Osteoblast (primary cell): ENCODE measurements around the gene ITSN1. TPM values are rescaled to one million over a fixed set of nuclear protein-coding genes. Genes with fewer than 3 reads are reported as not detected.
"Not testable (repeated sequence)": the region's sequence is repeated elsewhere in the genome, so short reads cannot be mapped to it uniquely, and the experiment has no call there.

ENCODE experiments used
- DNase-seq: peaks from one replicate; pipeline ENCODE4 v3.0.0; 2011; ENCODE audit warnings: low spot score, mixed read lengths; ENCODE audit not compliant: insufficient read length; ENCODE audit errors: missing footprints
- H2AFZ ChIP-seq: 2 replicates; pipeline ENCODE4 v1.6.0; 2011; ENCODE audit warnings: mild to moderate bottlenecking, low read length
- H3K27ac ChIP-seq: 2 replicates; pipeline ENCODE4 v1.5.1; 2011; ENCODE audit warnings: mild to moderate bottlenecking, low read depth, low read length, moderate library complexity
- H3K27me3 ChIP-seq: 2 replicates; pipeline ENCODE4 v1.6.0; 2012; ENCODE audit warnings: mild to moderate bottlenecking, control low read depth, inconsistent platforms, low read length, moderate library complexity; ENCODE audit not compliant: insufficient read depth
- H3K36me3 ChIP-seq: 2 replicates; pipeline ENCODE4 v1.5.1; 2011; ENCODE audit warnings: mild to moderate bottlenecking, low read length, control low read depth, moderate library complexity; ENCODE audit not compliant: insufficient read depth
- H3K4me1 ChIP-seq: 2 replicates; pipeline ENCODE4 v1.5.1; 2011; ENCODE audit warnings: mild to moderate bottlenecking, low read length, control low read depth, moderate library complexity; ENCODE audit not compliant: insufficient read depth
- H3K4me2 ChIP-seq: 2 replicates; pipeline ENCODE4 v1.6.0; 2011; ENCODE audit warnings: mild to moderate bottlenecking, low read length; ENCODE audit not compliant: insufficient read depth
- H3K4me3 ChIP-seq: fragments of 200-600 bp; sonication (generic); 3 replicates; pipeline ENCODE4 v1.5.1; 2012; ENCODE audit warnings: mild to moderate bottlenecking, low read length, inconsistent platforms; ENCODE audit not compliant: insufficient read depth
- H3K79me2 ChIP-seq: 2 replicates; pipeline ENCODE4 v1.6.0; 2012; ENCODE audit warnings: mild to moderate bottlenecking, low read length, control low read depth, inconsistent platforms; ENCODE audit not compliant: insufficient read depth
- H3K9me3 ChIP-seq: 2 replicates; pipeline ENCODE4 v1.5.1; 2011; ENCODE audit warnings: low read depth, low read length, control low read depth
- H4K20me1 ChIP-seq: 2 replicates; pipeline ENCODE4 v1.6.0; 2012; ENCODE audit warnings: mild to moderate bottlenecking, low read length, control low read depth; ENCODE audit not compliant: insufficient read depth
- total RNA-seq: library from RNA; depleted of rRNA; stranded (reverse); fragments of >200 nt; gene quantifications from 2 replicates; pipeline ENCODE4 v1.2.3, GENCODE V29; 2012
- TF ChIP-seq, protein P1 (sequence below): IDR thresholded peaks from 2 replicates; pipeline ENCODE4 v1.5.1; 2011; ENCODE audit warnings: mild to moderate bottlenecking, low read depth, low read length, moderate library complexity; ENCODE audit errors: extremely low read depth

Gene ITSN1
- total RNA-seq, 1 donor, result 42.7 TPM

DNA sequence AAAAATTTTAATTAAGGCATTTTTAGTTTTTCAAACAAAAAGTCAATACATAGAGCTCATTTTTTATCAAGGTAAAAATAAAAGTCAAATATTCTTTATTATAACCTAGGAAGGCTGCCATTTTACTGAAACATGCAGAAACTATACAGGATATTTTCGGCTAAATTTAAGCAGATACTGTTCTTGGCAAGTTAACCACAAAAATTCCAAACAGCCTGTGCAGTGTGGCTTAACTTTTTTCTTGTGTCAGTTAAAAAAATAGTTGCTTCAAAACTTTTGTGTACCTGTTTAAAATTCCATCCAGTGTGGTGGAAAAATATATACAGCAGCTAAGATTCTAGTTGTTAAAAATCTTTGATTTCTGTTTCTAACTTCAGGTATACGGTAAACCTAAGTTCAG, 138.3 kb downstream of the ITSN1 start:
- Histone ChIP-seq H3K4me1 (peaks cover 6% of the 10 kb centered on the region), H3K27me3 (no peaks in the 10 kb centered on the region), H3K79me2 (peaks cover 2% of the 10 kb centered on the region), H3K4me3 (no peak overlapping the region), H3K36me3 (peaks cover 17% of the 10 kb centered on the region), H4K20me1 (no peaks in the 10 kb centered on the region), H2AFZ (no peak overlapping the region), H3K27ac (no peak overlapping the region), H3K4me2 (peak overlapping the region; percentile 6), H3K9me3 (no peaks in the 10 kb centered on the region)
- DNase-seq, result peak; percentile 68
- TF ChIP-seq, protein P1, sequence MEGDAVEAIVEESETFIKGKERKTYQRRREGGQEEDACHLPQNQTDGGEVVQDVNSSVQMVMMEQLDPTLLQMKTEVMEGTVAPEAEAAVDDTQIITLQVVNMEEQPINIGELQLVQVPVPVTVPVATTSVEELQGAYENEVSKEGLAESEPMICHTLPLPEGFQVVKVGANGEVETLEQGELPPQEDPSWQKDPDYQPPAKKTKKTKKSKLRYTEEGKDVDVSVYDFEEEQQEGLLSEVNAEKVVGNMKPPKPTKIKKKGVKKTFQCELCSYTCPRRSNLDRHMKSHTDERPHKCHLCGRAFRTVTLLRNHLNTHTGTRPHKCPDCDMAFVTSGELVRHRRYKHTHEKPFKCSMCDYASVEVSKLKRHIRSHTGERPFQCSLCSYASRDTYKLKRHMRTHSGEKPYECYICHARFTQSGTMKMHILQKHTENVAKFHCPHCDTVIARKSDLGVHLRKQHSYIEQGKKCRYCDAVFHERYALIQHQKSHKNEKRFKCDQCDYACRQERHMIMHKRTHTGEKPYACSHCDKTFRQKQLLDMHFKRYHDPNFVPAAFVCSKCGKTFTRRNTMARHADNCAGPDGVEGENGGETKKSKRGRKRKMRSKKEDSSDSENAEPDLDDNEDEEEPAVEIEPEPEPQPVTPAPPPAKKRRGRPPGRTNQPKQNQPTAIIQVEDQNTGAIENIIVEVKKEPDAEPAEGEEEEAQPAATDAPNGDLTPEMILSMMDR, result no peak

DNA sequence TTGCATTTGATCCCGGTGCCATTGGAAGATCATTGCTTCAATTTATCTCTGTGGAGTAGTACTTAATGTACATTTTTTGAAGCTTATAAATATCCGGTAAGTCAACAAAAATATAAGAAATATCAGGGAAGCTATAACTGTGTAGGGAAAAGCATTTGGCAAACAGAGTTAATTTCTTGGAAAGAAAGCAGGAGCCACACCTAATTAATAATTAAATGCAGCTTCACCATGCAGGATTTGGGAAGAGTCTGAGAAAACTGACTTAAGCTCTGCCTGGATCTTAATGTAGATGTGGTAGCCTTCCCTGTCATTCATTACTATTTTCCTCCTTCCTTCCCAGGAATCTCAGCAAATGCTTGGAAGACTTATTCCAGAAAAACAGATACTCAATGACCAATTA, 138.8 kb downstream of the ITSN1 start:
- no peak for DNase-seq
- no peaks in the 10 kb centered on the region for H3K27me3 ChIP-seq
- peaks cover 2% of the 10 kb centered on the region for H3K79me2 ChIP-seq
- H2AFZ ChIP-seq, result no peak overlapping the region
- H4K20me1 ChIP-seq, result no peaks in the 10 kb centered on the region
- H3K9me3 ChIP-seq, result no peaks in the 10 kb centered on the region
- no peak overlapping the region for H3K4me3 ChIP-seq
- TF ChIP-seq, protein P1, result no peak
- H3K36me3 ChIP-seq, result peaks cover 13% of the 10 kb centered on the region
- peaks cover 6% of the 10 kb centered on the region for H3K4me1 ChIP-seq
- no peak overlapping the region for H3K27ac ChIP-seq
- no peak overlapping the region for H3K4me2 ChIP-seq

DNA sequence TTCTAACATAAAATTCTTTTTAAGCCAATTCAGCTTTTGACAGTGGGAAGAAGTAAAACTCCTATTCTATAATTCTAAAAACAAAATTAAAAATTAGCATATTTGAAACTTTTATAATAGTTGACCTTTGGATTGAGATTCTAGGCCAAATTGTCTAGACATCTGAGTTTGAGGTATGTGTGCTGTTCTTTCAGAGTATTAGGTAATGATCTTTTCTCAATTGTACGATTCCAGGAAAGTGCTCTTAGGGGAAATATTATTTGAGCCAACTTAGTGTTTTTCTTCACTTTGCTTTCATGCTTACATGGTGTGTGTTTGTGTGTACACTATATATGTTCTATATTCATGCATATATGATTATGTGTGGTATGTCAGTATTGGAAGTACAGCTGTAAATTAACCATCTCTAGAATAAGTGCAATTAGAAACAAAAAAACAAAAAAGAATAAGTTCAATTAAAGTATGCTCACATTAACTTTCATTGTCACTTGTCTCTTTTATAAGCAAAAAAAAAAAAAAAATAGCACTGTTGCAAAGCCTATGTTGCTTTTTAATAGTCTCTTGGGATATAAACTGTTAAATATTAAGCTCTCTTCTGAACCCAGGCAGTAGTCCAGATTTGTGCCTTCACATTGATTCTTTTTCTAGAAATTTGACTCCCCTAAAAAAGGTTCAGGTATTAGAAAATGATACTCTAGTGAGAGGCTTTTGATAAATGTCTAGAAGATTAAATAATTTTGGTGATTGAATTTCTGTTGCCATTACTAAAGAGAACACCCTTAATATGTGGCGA, 141.1 kb downstream of the ITSN1 start:
- H3K4me2 ChIP-seq, result no peak overlapping the region
- peaks cover 6% of the 10 kb centered on the region for H3K4me1 ChIP-seq
- no peak for DNase-seq
- no peaks in the 10 kb centered on the region for H3K79me2 ChIP-seq
- no peaks in the 10 kb centered on the region for H3K27me3 ChIP-seq
- H3K27ac ChIP-seq, result no peak overlapping the region
- peaks cover 19% of the 10 kb centered on the region for H3K36me3 ChIP-seq
- peaks cover 3% of the 10 kb centered on the region for H4K20me1 ChIP-seq
- H3K9me3 ChIP-seq, result no peaks in the 10 kb centered on the region
- TF ChIP-seq, protein P1, result no peak
- H2AFZ ChIP-seq, result no peak overlapping the region
- H3K4me3 ChIP-seq, result no peak overlapping the region

DNA sequence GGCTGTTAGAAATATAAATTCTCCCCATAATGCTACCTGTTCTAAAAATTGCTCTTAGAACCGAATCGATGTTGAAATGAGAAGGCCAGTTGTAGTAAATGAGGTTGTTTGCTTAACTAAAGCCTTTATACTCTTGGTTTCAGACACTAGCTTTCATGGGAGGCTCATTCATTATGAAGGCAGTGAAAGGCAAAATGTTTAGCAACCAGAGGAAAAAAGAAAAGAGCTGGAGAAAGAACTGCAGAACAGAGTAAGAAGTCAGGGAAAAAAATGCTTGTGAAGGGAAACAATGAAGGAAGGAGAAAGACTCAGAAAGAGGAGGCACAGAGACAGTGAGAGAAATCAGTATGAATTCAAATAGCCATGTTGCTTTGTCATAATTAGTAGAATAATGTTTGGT, 145.1 kb downstream of the ITSN1 start:
- TF ChIP-seq, protein P1, result no peak
- DNase-seq, result no peak
- Histone ChIP-seq H3K9me3 (no peaks in the 10 kb centered on the region), H3K79me2 (no peaks in the 10 kb centered on the region), H3K36me3 (peaks cover 7% of the 10 kb centered on the region), H3K4me2 (no peak overlapping the region), H3K4me1 (peaks cover 4% of the 10 kb centered on the region), H3K4me3 (no peak overlapping the region), H3K27me3 (no peaks in the 10 kb centered on the region), H2AFZ (no peak overlapping the region), H3K27ac (no peak overlapping the region), H4K20me1 (peaks cover 3% of the 10 kb centered on the region)

DNA sequence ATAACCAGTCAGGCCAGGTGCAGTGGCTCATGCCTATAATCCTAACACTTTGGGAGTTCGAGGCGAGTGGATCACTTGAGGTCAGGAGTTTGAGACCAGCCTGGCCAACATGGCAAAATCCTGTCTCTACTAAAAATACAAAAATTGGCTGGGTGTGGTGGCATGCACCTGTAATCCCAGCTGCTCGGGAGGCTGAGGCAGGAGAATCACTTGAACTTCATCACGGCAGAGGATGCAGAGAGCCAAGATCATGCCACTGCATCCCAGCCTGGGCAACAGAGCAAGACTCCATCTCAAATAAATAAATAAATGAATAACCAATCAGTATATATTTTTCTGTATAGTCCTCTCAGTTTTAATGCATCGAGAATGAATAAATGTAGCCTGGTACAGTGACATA, 146.1 kb downstream of the ITSN1 start:
- DNase-seq, H3K79me2 ChIP-seq, H3K9me3 ChIP-seq, H3K27me3 ChIP-seq, H3K27ac ChIP-seq, H3K4me1 ChIP-seq, H3K4me2 ChIP-seq, H2AFZ ChIP-seq, H3K4me3 ChIP-seq, H3K36me3 ChIP-seq, H4K20me1 ChIP-seq: not testable (repeated sequence)
